Activated CD4-positive, alpha-beta T cell treated with anti-CD3 and anti-CD28 coated beads, Interleukin-2, amount 10 ng/mL, durations not matched to agents 24 days and 14 days (primary cell): ENCODE measurements around the gene WDR1. TPM values are rescaled to one million over a fixed set of nuclear protein-coding genes. Genes with fewer than 3 reads are reported as not detected.

Source experiments
- DNase-seq: peaks from one replicate; pipeline ENCODE4 v3.0.0; 2022
- H3K27ac Mint-ChIP-seq: one replicate; pipeline ENCODE4 v1.8.0; 2022; ENCODE audit warnings: mild to moderate bottlenecking, mixed read lengths
- H3K27me3 Mint-ChIP-seq: one replicate; pipeline ENCODE4 v1.8.0; 2022; ENCODE audit warnings: mixed read lengths
- H3K36me3 Mint-ChIP-seq: one replicate; pipeline ENCODE4 v1.8.0; 2022; ENCODE audit warnings: low read depth, mild to moderate bottlenecking, mixed read lengths
- H3K4me1 Mint-ChIP-seq: one replicate; pipeline ENCODE4 v1.8.0; 2021; ENCODE audit warnings: mixed read lengths
- H3K4me3 Mint-ChIP-seq: one replicate; pipeline ENCODE4 v1.8.0; 2022; ENCODE audit warnings: mild to moderate bottlenecking, moderate library complexity, mixed read lengths
- H3K9me3 Mint-ChIP-seq: one replicate; pipeline ENCODE4 v1.8.0; 2021; ENCODE audit warnings: mixed read lengths
- intact Hi-C: fragments of 100-400 bp; cut with micrococcal nuclease; formaldehyde crosslinking; loops from one replicate; pipeline ENCODE4 v1.15.1; 2023
- total RNA-seq: library from RNA; stranded (reverse); gene quantifications from 2 replicates; pipeline ENCODE4 v1.2.3, GENCODE V29; 2022

Gene WDR1
- total RNA-seq, 1 donor from 2014 or later = 369 TPM

- peaks cover 69% of the 10 kb centered on the region for H3K36me3 Mint-ChIP-seq
- H3K4me1 Mint-ChIP-seq = no peaks in the 10 kb centered on the region
- no peak for DNase-seq
- H3K4me3 Mint-ChIP-seq = no peak overlapping the region
- H3K27me3 Mint-ChIP-seq = no peaks in the 10 kb centered on the region
- H3K9me3 Mint-ChIP-seq = no peaks in the 10 kb centered on the region
- H3K27ac Mint-ChIP-seq = no peak overlapping the region
- intact Hi-C loops = no loop called here
Measured at GRCh38 chr4:10077483-10078335, 38.9 kb downstream of the WDR1 start.

GRCh38 chr4:10077076-10077475 lies 39.5 kb downstream of the WDR1 start:
- intact Hi-C loops = no loop called here
- Mint-ChIP-seq H3K27ac (no peak overlapping the region), H3K27me3 (no peaks in the 10 kb centered on the region), H3K9me3 (no peaks in the 10 kb centered on the region), H3K4me3 (no peak overlapping the region), H3K36me3 (peaks cover 69% of the 10 kb centered on the region), H3K4me1 (peaks cover 1% of the 10 kb centered on the region)
- no peak for DNase-seq

- intact Hi-C loops = no loop called here
- H3K4me3 Mint-ChIP-seq = no peak overlapping the region
- DNase-seq = no peak
- H3K36me3 Mint-ChIP-seq = peaks cover 65% of the 10 kb centered on the region
- H3K9me3 Mint-ChIP-seq = no peaks in the 10 kb centered on the region
- H3K27me3 Mint-ChIP-seq = no peaks in the 10 kb centered on the region
- H3K4me1 Mint-ChIP-seq = peaks cover 1% of the 10 kb centered on the region
- peak overlapping the region; percentile 19 for H3K27ac Mint-ChIP-seq
Measured at GRCh38 chr4:10075953-10076391, 40.6 kb downstream of the WDR1 start.

GRCh38 chr4:10075158-10075863 lies 41.3 kb downstream of the WDR1 start:
- no peak overlapping the region for H3K4me3 Mint-ChIP-seq
- intact Hi-C loops = no loop called here
- peaks cover 1% of the 10 kb centered on the region for H3K4me1 Mint-ChIP-seq
- no peaks in the 10 kb centered on the region for H3K9me3 Mint-ChIP-seq
- no peak overlapping the region for H3K27ac Mint-ChIP-seq
- H3K27me3 Mint-ChIP-seq = no peaks in the 10 kb centered on the region
- no peak for DNase-seq
- H3K36me3 Mint-ChIP-seq = peaks cover 62% of the 10 kb centered on the region

GRCh38 chr4:10074767-10075105 lies 41.9 kb downstream of the WDR1 start:
- Mint-ChIP-seq H3K36me3 (peaks cover 63% of the 10 kb centered on the region), H3K27me3 (no peaks in the 10 kb centered on the region), H3K27ac (no peak overlapping the region), H3K4me1 (peaks cover 1% of the 10 kb centered on the region), H3K4me3 (no peak overlapping the region), H3K9me3 (no peaks in the 10 kb centered on the region)
- intact Hi-C loops = no loop called here
- DNase-seq = no peak

- Mint-ChIP-seq H3K27me3 (no peaks in the 10 kb centered on the region), H3K36me3 (peaks cover 62% of the 10 kb centered on the region), H3K4me1 (peaks cover 1% of the 10 kb centered on the region), H3K9me3 (no peaks in the 10 kb centered on the region), H3K27ac (no peak overlapping the region), H3K4me3 (no peak overlapping the region)
- intact Hi-C loops = no loop called here
- DNase-seq = no peak
Measured at GRCh38 chr4:10074076-10074766, 42.4 kb downstream of the WDR1 start.

- Mint-ChIP-seq H3K36me3 (peaks cover 59% of the 10 kb centered on the region), H3K9me3 (no peaks in the 10 kb centered on the region), H3K4me3 (no peak overlapping the region), H3K27ac (no peak overlapping the region), H3K4me1 (peaks cover 1% of the 10 kb centered on the region), H3K27me3 (no peaks in the 10 kb centered on the region)
- DNase-seq = no peak
- intact Hi-C loops = no loop called here
Measured at GRCh38 chr4:10072420-10073017, 44.1 kb downstream of the WDR1 start.

GRCh38 chr4:10069075-10069642 lies 47.4 kb downstream of the WDR1 start:
- intact Hi-C loops = no loop called here
- Mint-ChIP-seq H3K36me3 (peaks cover 49% of the 10 kb centered on the region), H3K27me3 (no peaks in the 10 kb centered on the region), H3K4me3 (no peak overlapping the region), H3K27ac (no peak overlapping the region), H3K4me1 (peaks cover 1% of the 10 kb centered on the region), H3K9me3 (no peaks in the 10 kb centered on the region)
- no peak for DNase-seq

GRCh38 chr4:10066670-10067651 lies 49.6 kb downstream of the WDR1 start:
- DNase-seq = no peak
- Mint-ChIP-seq H3K27me3 (no peaks in the 10 kb centered on the region), H3K36me3 (peaks cover 36% of the 10 kb centered on the region), H3K27ac (no peak overlapping the region), H3K9me3 (no peaks in the 10 kb centered on the region), H3K4me1 (no peaks in the 10 kb centered on the region), H3K4me3 (no peak overlapping the region)
- intact Hi-C loops = no loop called here

GRCh38 chr4:10066206-10066605 lies 50.4 kb downstream of the WDR1 start:
- no peak overlapping the region for H3K27ac Mint-ChIP-seq
- H3K36me3 Mint-ChIP-seq = peaks cover 36% of the 10 kb centered on the region

GRCh38 chr4:10063544-10064300 lies 52.9 kb downstream of the WDR1 start:
- H3K4me3 Mint-ChIP-seq = no peak overlapping the region
- no peak for DNase-seq
- no peaks in the 10 kb centered on the region for H3K4me1 Mint-ChIP-seq
- no peak overlapping the region for H3K27ac Mint-ChIP-seq
- peaks cover 39% of the 10 kb centered on the region for H3K36me3 Mint-ChIP-seq
- no peaks in the 10 kb centered on the region for H3K9me3 Mint-ChIP-seq
- intact Hi-C loops = no loop called here
- no peaks in the 10 kb centered on the region for H3K27me3 Mint-ChIP-seq

More at GRCh38 chr4:10066206-10066605, 50.4 kb downstream of the WDR1 start:
- intact Hi-C loops = no loop called here
- H3K9me3 Mint-ChIP-seq = no peaks in the 10 kb centered on the region
- no peaks in the 10 kb centered on the region for H3K27me3 Mint-ChIP-seq
- no peaks in the 10 kb centered on the region for H3K4me1 Mint-ChIP-seq
- no peak overlapping the region for H3K4me3 Mint-ChIP-seq
- DNase-seq = no peak
